Measurements from ENCODE around the gene BPIFB6.

GRCh38 chr20:33016581-33017109 lies 14.8 kb upstream of the BPIFB6 start:
- TF ChIP-seq, protein P1, sequence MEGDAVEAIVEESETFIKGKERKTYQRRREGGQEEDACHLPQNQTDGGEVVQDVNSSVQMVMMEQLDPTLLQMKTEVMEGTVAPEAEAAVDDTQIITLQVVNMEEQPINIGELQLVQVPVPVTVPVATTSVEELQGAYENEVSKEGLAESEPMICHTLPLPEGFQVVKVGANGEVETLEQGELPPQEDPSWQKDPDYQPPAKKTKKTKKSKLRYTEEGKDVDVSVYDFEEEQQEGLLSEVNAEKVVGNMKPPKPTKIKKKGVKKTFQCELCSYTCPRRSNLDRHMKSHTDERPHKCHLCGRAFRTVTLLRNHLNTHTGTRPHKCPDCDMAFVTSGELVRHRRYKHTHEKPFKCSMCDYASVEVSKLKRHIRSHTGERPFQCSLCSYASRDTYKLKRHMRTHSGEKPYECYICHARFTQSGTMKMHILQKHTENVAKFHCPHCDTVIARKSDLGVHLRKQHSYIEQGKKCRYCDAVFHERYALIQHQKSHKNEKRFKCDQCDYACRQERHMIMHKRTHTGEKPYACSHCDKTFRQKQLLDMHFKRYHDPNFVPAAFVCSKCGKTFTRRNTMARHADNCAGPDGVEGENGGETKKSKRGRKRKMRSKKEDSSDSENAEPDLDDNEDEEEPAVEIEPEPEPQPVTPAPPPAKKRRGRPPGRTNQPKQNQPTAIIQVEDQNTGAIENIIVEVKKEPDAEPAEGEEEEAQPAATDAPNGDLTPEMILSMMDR (IDR thresholded peaks at IDR 0.05) = no peak
- TF ChIP-seq POLR2A (IDR thresholded peaks at IDR 0.05) (no peak), POLR2AphosphoS5 (IDR thresholded peaks at IDR 0.05) (no peak)
